Endothelial cell of umbilical vein (primary cell): ENCODE data around the gene ACAA1.

Experiments used
- FOS ChIP-seq: IDR thresholded peaks from 2 replicates; pipeline ENCODE4 v1.6.1; 2011; ENCODE audit warnings: mild to moderate bottlenecking, low read length, moderate library complexity, borderline replicate concordance; ENCODE audit not compliant: insufficient read depth
- MYC ChIP-seq: IDR thresholded peaks from one replicate; pipeline ENCODE4 v1.6.1; 2011; ENCODE audit warnings: mild to moderate bottlenecking, low read depth, low read length
- TF ChIP-seq, protein P1 (sequence below): IDR thresholded peaks from 2 replicates; pipeline ENCODE4 v1.6.1; 2011; ENCODE audit not compliant: insufficient read depth, insufficient read length
- TF ChIP-seq, protein P2 (sequence below), 2 donors: IDR thresholded peaks; 1 replicate in 1 of 2; 2 replicates in 1 of 2; pipeline ENCODE4 v1.5.1; 2011; ENCODE audit warnings: low read length in 2 of 2, mild to moderate bottlenecking in 2 of 2, moderate library complexity in 2 of 2, control low read depth in 1 of 2, inconsistent platforms in 1 of 2, low read depth in 1 of 2; ENCODE audit not compliant: insufficient read depth in 1 of 2; ENCODE audit errors: extremely low read depth in 1 of 2

DNA sequence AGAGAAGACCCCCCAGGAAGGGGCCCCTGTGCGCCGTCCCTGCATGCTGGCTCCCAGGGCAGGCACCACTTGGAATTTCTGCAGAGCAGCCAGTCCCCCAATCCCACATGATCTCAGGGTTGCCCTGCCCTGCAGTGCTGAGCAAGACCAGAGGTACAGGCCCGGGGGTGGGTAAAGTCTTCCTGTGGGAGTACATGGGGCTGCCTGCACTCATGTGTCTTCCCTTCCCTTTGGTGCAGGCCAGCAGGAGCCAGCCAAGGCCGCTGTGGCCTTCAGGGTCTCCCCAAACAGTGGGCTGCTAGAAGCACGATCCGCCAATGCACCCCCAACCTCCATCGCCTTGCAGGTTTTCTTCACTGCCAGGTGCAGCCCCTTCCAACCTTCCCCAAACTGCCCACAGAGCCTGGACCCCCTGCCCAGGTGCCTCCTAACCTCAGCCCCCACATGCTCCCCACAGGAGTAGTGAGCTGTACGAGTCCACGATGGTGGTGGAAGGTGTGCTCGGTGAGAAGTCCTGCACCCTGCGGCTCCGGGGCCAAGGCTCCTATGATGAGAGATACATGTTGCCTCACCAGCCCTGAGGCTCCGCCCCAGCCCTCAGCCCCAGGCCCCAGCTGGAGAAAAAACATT, 15.0 kb downstream of the ACAA1 start:
- TF ChIP-seq, protein P1, sequence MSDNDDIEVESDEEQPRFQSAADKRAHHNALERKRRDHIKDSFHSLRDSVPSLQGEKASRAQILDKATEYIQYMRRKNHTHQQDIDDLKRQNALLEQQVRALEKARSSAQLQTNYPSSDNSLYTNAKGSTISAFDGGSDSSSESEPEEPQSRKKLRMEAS: no peak
- TF ChIP-seq, protein P2, sequence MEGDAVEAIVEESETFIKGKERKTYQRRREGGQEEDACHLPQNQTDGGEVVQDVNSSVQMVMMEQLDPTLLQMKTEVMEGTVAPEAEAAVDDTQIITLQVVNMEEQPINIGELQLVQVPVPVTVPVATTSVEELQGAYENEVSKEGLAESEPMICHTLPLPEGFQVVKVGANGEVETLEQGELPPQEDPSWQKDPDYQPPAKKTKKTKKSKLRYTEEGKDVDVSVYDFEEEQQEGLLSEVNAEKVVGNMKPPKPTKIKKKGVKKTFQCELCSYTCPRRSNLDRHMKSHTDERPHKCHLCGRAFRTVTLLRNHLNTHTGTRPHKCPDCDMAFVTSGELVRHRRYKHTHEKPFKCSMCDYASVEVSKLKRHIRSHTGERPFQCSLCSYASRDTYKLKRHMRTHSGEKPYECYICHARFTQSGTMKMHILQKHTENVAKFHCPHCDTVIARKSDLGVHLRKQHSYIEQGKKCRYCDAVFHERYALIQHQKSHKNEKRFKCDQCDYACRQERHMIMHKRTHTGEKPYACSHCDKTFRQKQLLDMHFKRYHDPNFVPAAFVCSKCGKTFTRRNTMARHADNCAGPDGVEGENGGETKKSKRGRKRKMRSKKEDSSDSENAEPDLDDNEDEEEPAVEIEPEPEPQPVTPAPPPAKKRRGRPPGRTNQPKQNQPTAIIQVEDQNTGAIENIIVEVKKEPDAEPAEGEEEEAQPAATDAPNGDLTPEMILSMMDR (IDR thresholded peaks at IDR 0.05; ENCODE audit: extremely low read depth in 1 of 2, insufficient read depth in 1 of 2, low read depth in 1 of 2, low read length in 2 of 2): no peak
- no peak for TF ChIP-seq MYC
- TF ChIP-seq FOS: no peak
